Liver (tissue), 3 donors: ENCODE measurements around the gene AGBL5.

Experiments
- EGR1 ChIP-seq, 2 donors: IDR thresholded peaks; 2 replicates each; pipeline ENCODE4 v1.6.1; 2016 to 2018; ENCODE audit warnings: antibody characterized with exemption in 2 of 2, low read depth in 2 of 2
- FOXA1 ChIP-seq: IDR thresholded peaks from 2 replicates; pipeline ENCODE4 v1.6.1; 2016; ENCODE audit warnings: antibody characterized with exemption
- GABPA ChIP-seq, 2 donors: IDR thresholded peaks in 1 of 2; conservative IDR thresholded peaks in 1 of 2; 2 replicates each; pipeline ENCODE4 v1.6.1; 2016; ENCODE audit warnings: antibody characterized with exemption in 2 of 2, mild to moderate bottlenecking in 1 of 2, moderate library complexity in 1 of 2
- HNF4G ChIP-seq: IDR thresholded peaks from 2 replicates; pipeline ENCODE4 v1.6.1; 2016; ENCODE audit warnings: antibody characterized with exemption
- JUND ChIP-seq, 2 donors: IDR thresholded peaks; 2 replicates each; pipeline ENCODE4 v1.6.1; 2016; ENCODE audit warnings: antibody characterized with exemption in 2 of 2
- NR2F2 ChIP-seq: IDR thresholded peaks from 2 replicates; pipeline ENCODE4 v1.6.1; 2016; ENCODE audit warnings: antibody characterized with exemption
- RAD21 ChIP-seq, 2 donors: IDR thresholded peaks; 2 replicates each; pipeline ENCODE4 v1.6.1; 2016; ENCODE audit warnings: antibody characterized with exemption in 2 of 2, mild to moderate bottlenecking in 2 of 2
- RXRA ChIP-seq, 2 donors: IDR thresholded peaks; 2 replicates each; pipeline ENCODE4 v1.6.1; 2017 to 2018; ENCODE audit warnings: antibody characterized with exemption in 2 of 2, mild to moderate bottlenecking in 1 of 2
- SP1 ChIP-seq: IDR thresholded peaks from 2 replicates; pipeline ENCODE4 v1.6.1; 2018; ENCODE audit warnings: antibody characterized with exemption, mild to moderate bottlenecking
- TAF1 ChIP-seq: conservative IDR thresholded peaks from 2 replicates; pipeline ENCODE4 v1.6.1; 2016; ENCODE audit warnings: antibody characterized with exemption, mild to moderate bottlenecking
- TF ChIP-seq, protein P1 (sequence below): IDR thresholded peaks from 2 replicates; pipeline ENCODE4 v1.6.1; 2016; ENCODE audit warnings: antibody characterized with exemption
- TF ChIP-seq, protein P2 (sequence below): fragments of 150-350 bp; IDR thresholded peaks from 2 replicates; pipeline ENCODE4 v1.5.1; 2017; ENCODE audit warnings: improper control_type of control experiment, low read depth, low read length; ENCODE audit not compliant: missing input control
- TF ChIP-seq, protein P3 (sequence below): IDR thresholded peaks from 2 replicates; pipeline ENCODE4 v1.6.1; 2016; ENCODE audit warnings: antibody characterized with exemption
- TF ChIP-seq, protein P4 (sequence below): IDR thresholded peaks from 2 replicates; pipeline ENCODE4 v1.6.1; 2016; ENCODE audit warnings: antibody characterized with exemption, mild to moderate bottlenecking
- donor health status: healthy.
- donor health status: healthy.

DNA sequence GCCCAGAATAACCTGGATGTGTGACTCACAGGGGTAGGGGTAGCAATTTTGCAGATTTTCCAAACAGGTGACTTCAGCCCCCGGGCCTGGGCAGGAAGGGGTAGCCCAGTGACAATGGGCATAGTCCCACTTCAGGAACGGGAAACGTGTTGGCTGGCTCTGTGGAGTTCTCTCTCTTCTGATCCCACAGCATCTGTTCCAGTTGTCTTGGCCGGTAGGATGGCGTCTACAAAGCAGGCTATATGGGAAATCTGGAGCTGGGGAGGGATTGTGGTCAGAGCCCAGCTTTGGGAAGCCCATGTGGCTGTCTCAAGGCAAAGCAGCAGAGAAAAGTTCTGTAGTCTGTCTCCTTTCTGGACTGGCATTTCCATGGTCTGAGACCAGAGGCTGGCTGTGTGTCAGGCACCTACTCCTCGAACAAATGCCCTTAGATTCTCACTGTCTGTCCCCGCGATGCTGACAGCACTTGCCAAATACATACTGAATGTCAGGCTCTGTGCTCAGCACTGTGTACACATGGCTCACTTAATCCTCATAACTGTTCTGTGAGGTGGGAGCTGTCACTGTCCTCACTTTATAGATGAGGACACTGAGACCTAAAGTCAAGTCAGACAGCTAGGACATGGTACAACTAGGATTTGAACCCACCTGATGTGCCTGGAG lies 36.6 kb upstream of the AGBL5 start:
- TF ChIP-seq, protein P1, sequence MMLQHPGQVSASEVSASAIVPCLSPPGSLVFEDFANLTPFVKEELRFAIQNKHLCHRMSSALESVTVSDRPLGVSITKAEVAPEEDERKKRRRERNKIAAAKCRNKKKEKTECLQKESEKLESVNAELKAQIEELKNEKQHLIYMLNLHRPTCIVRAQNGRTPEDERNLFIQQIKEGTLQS, result no peak
- TF ChIP-seq, protein P2, sequence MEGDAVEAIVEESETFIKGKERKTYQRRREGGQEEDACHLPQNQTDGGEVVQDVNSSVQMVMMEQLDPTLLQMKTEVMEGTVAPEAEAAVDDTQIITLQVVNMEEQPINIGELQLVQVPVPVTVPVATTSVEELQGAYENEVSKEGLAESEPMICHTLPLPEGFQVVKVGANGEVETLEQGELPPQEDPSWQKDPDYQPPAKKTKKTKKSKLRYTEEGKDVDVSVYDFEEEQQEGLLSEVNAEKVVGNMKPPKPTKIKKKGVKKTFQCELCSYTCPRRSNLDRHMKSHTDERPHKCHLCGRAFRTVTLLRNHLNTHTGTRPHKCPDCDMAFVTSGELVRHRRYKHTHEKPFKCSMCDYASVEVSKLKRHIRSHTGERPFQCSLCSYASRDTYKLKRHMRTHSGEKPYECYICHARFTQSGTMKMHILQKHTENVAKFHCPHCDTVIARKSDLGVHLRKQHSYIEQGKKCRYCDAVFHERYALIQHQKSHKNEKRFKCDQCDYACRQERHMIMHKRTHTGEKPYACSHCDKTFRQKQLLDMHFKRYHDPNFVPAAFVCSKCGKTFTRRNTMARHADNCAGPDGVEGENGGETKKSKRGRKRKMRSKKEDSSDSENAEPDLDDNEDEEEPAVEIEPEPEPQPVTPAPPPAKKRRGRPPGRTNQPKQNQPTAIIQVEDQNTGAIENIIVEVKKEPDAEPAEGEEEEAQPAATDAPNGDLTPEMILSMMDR, result no peak
- TF ChIP-seq JUND (IDR thresholded peaks at IDR 0.05), result no peak
- no peak for TF ChIP-seq HNF4G
- TF ChIP-seq, protein P3, sequence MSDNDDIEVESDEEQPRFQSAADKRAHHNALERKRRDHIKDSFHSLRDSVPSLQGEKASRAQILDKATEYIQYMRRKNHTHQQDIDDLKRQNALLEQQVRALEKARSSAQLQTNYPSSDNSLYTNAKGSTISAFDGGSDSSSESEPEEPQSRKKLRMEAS, result no peak
- TF ChIP-seq RAD21 (IDR thresholded peaks at IDR 0.05), result no peak
- TF ChIP-seq EGR1 (IDR thresholded peaks at IDR 0.05; ENCODE audit: low read depth in 2 of 2), result no peak
- TF ChIP-seq SP1, result no peak
- TF ChIP-seq NR2F2, result no peak
- no peak for TF ChIP-seq TAF1
- TF ChIP-seq, protein P4, sequence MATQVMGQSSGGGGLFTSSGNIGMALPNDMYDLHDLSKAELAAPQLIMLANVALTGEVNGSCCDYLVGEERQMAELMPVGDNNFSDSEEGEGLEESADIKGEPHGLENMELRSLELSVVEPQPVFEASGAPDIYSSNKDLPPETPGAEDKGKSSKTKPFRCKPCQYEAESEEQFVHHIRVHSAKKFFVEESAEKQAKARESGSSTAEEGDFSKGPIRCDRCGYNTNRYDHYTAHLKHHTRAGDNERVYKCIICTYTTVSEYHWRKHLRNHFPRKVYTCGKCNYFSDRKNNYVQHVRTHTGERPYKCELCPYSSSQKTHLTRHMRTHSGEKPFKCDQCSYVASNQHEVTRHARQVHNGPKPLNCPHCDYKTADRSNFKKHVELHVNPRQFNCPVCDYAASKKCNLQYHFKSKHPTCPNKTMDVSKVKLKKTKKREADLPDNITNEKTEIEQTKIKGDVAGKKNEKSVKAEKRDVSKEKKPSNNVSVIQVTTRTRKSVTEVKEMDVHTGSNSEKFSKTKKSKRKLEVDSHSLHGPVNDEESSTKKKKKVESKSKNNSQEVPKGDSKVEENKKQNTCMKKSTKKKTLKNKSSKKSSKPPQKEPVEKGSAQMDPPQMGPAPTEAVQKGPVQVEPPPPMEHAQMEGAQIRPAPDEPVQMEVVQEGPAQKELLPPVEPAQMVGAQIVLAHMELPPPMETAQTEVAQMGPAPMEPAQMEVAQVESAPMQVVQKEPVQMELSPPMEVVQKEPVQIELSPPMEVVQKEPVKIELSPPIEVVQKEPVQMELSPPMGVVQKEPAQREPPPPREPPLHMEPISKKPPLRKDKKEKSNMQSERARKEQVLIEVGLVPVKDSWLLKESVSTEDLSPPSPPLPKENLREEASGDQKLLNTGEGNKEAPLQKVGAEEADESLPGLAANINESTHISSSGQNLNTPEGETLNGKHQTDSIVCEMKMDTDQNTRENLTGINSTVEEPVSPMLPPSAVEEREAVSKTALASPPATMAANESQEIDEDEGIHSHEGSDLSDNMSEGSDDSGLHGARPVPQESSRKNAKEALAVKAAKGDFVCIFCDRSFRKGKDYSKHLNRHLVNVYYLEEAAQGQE, result no peak
- TF ChIP-seq RXRA (IDR thresholded peaks at IDR 0.05), result no peak
- TF ChIP-seq GABPA (IDR thresholded peaks at IDR 0.05 in 1 of 2, conservative IDR thresholded peaks at IDR 0.05 in 1 of 2), result no peak
- TF ChIP-seq FOXA1, result no peak
